Panc1 (cell line): ENCODE data around the gene SAMD4A. TPM values are rescaled to one million over a fixed set of nuclear protein-coding genes. Genes with fewer than 3 reads are reported as not detected.

ENCODE experiments used
- ATAC-seq: fragments of 200-7000 bp; cut with Tn5 transposase; 2 replicates; pipeline ENCODE4 v1.9.1; 2020; ENCODE audit warnings: mild to moderate bottlenecking, moderate library complexity
- BruUV-seq: library from RNA; stranded (reverse); fragments of 400-500 nt; replicated peaks from 2 replicates; lab custom pipeline; 2021; lab: Mats Ljungman, UMichigan
- CTCF ChIA-PET: fragments of 300-600 bp; sonication (Branson Sonifier 250); formaldehyde crosslinking; loops from one replicate; lab custom pipeline; 2022; ENCODE audit warnings: antibody characterized with exemption; lab: Charles Lee
- POLR2A ChIA-PET: fragments of 300-600 bp; sonication (Branson Sonifier 250); formaldehyde crosslinking; loops from one replicate; lab custom pipeline; 2022; ENCODE audit warnings: antibody characterized with exemption; lab: Charles Lee
- DNase-seq: peaks from one replicate; pipeline ENCODE4 v3.0.0-alpha.2; 2010; ENCODE audit warnings: low read depth, low spot score
- H3K27ac ChIP-seq: 2 replicates; pipeline ENCODE4 v1.5.1; 2011; ENCODE audit warnings: mild to moderate bottlenecking, low read length, inconsistent platforms
- H3K27me3 ChIP-seq: fragments of 200-500 bp; sonication (Bioruptor generic); 2 replicates; pipeline ENCODE4 v1.6.0; 2014; ENCODE audit warnings: low read length, inconsistent platforms; ENCODE audit not compliant: control insufficient read depth, insufficient read depth
- H3K36me3 ChIP-seq: fragments of 200-500 bp; sonication (Bioruptor generic); 2 replicates; pipeline ENCODE4 v1.5.1; 2014; ENCODE audit warnings: inconsistent platforms, mild to moderate bottlenecking, low read length, moderate library complexity; ENCODE audit not compliant: control insufficient read depth, insufficient read depth
- H3K4me1 ChIP-seq: 2 replicates; pipeline ENCODE4 v1.5.1; 2011; ENCODE audit warnings: inconsistent platforms, mild to moderate bottlenecking, low read length, moderate library complexity; ENCODE audit not compliant: control insufficient read depth, insufficient read depth
- H3K4me3 ChIP-seq, 2 experiments: 2 replicates each; pipeline ENCODE4 v1.5.1; 2011 to 2012; ENCODE audit warnings: low read depth in 2 of 2, low read length in 2 of 2, mild to moderate bottlenecking in 2 of 2, inconsistent platforms in 1 of 2, moderate library complexity in 1 of 2
- H3K9me3 ChIP-seq: fragments of 200-500 bp; sonication (Bioruptor generic); 2 replicates; pipeline ENCODE4 v1.5.1; 2014; ENCODE audit warnings: low read depth, mild to moderate bottlenecking, inconsistent platforms, low read length, moderate library complexity; ENCODE audit not compliant: control insufficient read depth, insufficient read depth
- CTCF ChIP-seq: fragments of 450-650 bp; IDR thresholded peaks from 2 replicates; pipeline ENCODE4 v1.5.1; 2017; ENCODE audit warnings: mild to moderate bottlenecking
- POLR2AphosphoS5 ChIP-seq: IDR thresholded peaks from 2 replicates; pipeline ENCODE4 v1.6.1; 2012; ENCODE audit warnings: mild to moderate bottlenecking, low read depth, low read length, moderate library complexity
- SIN3A ChIP-seq: IDR thresholded peaks from 2 replicates; pipeline ENCODE4 v1.6.1; 2012; ENCODE audit warnings: low read depth, mild to moderate bottlenecking, low read length, moderate library complexity, borderline replicate concordance; ENCODE audit not compliant: insufficient read depth
- TCF7L2 ChIP-seq: IDR thresholded peaks from 2 replicates; pipeline ENCODE4 v1.6.1; 2011; ENCODE audit warnings: mild to moderate bottlenecking, low read depth, low read length, inconsistent platforms
- in situ Hi-C: cut with HindIII; loops from 2 replicates; pipeline ENCODE4 v1.10.0; 2016; ENCODE audit warnings: low sequenced_read_pairs, low pct_unique_long_range_greater_than_20kb
- intact Hi-C: fragments of 100-400 bp; cut with micrococcal nuclease; formaldehyde crosslinking; loops from one replicate; pipeline ENCODE4 v1.10.0; 2022; ENCODE audit not compliant: unreplicated experiment
- total RNA-seq: library from RNA; stranded (reverse); gene quantifications from one replicate; pipeline ENCODE4 v1.2.1, GENCODE V29; 2021; ENCODE audit not compliant: unreplicated experiment
- TF ChIP-seq, protein P1 (sequence below), 2 experiments: IDR thresholded peaks; 2 replicates each; pipeline ENCODE4 v1.6.1; 2011 to 2012; ENCODE audit warnings: low read depth in 2 of 2, control low read depth in 1 of 2, low read length in 1 of 2, mild to moderate bottlenecking in 1 of 2, moderate library complexity in 1 of 2; ENCODE audit not compliant: insufficient read depth in 1 of 2

SAMD4A gene
- total RNA-seq, 1 experiment from 2014 or later = 15.2 TPM

DNA sequence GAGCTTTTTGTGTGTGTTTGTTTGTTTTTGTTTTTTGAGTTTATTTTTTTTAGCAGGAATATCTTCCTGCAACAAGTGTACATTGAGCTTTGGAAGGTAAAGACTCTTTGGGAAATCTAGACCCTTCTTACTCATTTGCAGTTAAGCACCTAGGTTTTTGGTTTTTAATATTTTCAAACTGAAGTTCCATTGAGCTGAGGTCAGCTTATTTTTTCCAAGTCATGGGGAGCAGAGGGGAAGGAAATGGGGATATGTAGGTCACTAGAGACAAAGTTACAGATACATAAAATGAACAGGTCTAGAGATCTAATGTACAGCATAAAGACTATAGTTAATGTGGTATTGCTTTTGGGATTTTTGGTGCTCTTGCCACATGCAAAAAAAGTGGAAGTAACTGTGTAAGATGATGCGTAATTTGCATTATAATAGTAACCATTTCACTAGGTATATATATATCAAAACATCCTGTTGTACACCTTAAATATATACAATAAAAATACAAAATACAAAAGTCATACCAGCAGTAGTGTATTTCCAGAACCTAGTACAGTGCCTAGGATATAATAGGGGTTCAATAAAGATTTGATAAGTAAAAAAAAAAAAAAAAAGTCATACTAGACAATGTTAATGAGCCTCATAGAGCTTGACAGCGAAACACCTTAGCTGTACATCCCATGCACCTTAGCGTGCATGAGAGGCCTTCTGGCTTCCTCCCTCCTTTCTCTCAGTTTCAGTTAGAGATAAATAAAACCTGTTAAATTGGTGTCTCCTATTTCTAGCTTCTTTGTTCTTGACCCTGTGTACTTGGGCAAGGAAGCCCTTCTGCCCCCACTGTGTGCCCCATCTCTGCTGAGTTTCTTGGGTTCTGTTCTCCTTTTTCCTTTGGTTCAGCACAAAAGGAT is 34.6 kb upstream of the SAMD4A start:
- ATAC-seq (no peak), DNase-seq (no peak)
- intact Hi-C loops (no loop called here), in situ Hi-C loops (no loop called here)
- no peaks in the 10 kb centered on the region for H3K27me3 ChIP-seq
- no peaks in the 10 kb centered on the region for H3K9me3 ChIP-seq
- H3K4me1 ChIP-seq = no peaks in the 10 kb centered on the region
- no peak overlapping the region for H3K27ac ChIP-seq
- no TSS peak for BruUV-seq
- TF ChIP-seq TCF7L2 = no peak
- no peak for TF ChIP-seq CTCF
- no peak for TF ChIP-seq SIN3A
- TF ChIP-seq, protein P1, sequence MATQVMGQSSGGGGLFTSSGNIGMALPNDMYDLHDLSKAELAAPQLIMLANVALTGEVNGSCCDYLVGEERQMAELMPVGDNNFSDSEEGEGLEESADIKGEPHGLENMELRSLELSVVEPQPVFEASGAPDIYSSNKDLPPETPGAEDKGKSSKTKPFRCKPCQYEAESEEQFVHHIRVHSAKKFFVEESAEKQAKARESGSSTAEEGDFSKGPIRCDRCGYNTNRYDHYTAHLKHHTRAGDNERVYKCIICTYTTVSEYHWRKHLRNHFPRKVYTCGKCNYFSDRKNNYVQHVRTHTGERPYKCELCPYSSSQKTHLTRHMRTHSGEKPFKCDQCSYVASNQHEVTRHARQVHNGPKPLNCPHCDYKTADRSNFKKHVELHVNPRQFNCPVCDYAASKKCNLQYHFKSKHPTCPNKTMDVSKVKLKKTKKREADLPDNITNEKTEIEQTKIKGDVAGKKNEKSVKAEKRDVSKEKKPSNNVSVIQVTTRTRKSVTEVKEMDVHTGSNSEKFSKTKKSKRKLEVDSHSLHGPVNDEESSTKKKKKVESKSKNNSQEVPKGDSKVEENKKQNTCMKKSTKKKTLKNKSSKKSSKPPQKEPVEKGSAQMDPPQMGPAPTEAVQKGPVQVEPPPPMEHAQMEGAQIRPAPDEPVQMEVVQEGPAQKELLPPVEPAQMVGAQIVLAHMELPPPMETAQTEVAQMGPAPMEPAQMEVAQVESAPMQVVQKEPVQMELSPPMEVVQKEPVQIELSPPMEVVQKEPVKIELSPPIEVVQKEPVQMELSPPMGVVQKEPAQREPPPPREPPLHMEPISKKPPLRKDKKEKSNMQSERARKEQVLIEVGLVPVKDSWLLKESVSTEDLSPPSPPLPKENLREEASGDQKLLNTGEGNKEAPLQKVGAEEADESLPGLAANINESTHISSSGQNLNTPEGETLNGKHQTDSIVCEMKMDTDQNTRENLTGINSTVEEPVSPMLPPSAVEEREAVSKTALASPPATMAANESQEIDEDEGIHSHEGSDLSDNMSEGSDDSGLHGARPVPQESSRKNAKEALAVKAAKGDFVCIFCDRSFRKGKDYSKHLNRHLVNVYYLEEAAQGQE (IDR thresholded peaks at IDR 0.05; ENCODE audit: insufficient read depth in 1 of 2, low read depth in 2 of 2, low read length in 1 of 2) = no peak
- no peak for TF ChIP-seq POLR2AphosphoS5
- H3K36me3 ChIP-seq = no peaks in the 10 kb centered on the region
- CTCF ChIA-PET = no interaction called here
- no peak overlapping the region for H3K4me3 ChIP-seq
- POLR2A ChIA-PET = no interaction called here

- DNase-seq (no peak), ATAC-seq (no peak)
- Histone ChIP-seq H3K27me3 (no peaks in the 10 kb centered on the region), H3K9me3 (no peaks in the 10 kb centered on the region), H3K4me3 (no peak overlapping the region), H3K36me3 (no peaks in the 10 kb centered on the region), H3K4me1 (no peaks in the 10 kb centered on the region), H3K27ac (no peak overlapping the region)
- CTCF ChIA-PET = no interaction called here
- in situ Hi-C loops (no loop called here), intact Hi-C loops (no loop called here)
- TF ChIP-seq CTCF (no peak), POLR2AphosphoS5 (no peak), SIN3A (no peak), TCF7L2 (no peak)
- TF ChIP-seq, protein P1 (IDR thresholded peaks at IDR 0.05; ENCODE audit: insufficient read depth in 1 of 2, low read depth in 2 of 2, low read length in 1 of 2) = no peak
- POLR2A ChIA-PET = no interaction called here
- BruUV-seq = no TSS peak
Measured at GRCh38 chr14:54533100-54533499, 33.8 kb upstream of the SAMD4A start.
